Upper lobe of left lung (tissue), 4 donors: ENCODE data around the gene KAT2B.

Experiments used
- CTCF ChIP-seq, 6 experiments: fragments of 450-650 bp in 4 of 6; fragments of 200-600 bp in 2 of 6; sonication (generic) in 2 of 6; IDR thresholded peaks; one replicate each; pipeline ENCODE4 v1.5.1; 2016 to 2019; ENCODE audit warnings: antibody characterized with exemption in 6 of 6
- EP300 ChIP-seq, 4 donors: sonication (generic); formaldehyde crosslinking; IDR thresholded peaks; one replicate each; pipeline ENCODE4 v1.5.1; 2017; ENCODE audit warnings: antibody characterized with exemption in 4 of 4, control low read depth in 2 of 4
- POLR2A ChIP-seq, 4 donors: fragments of 450-650 bp; IDR thresholded peaks; one replicate each; pipeline ENCODE4 v1.5.1; 2016 to 2017; ENCODE audit warnings: antibody characterized with exemption in 4 of 4, mild to moderate bottlenecking in 2 of 4
- POLR2AphosphoS5 ChIP-seq, 2 donors: sonication (generic); formaldehyde crosslinking; IDR thresholded peaks; one replicate each; pipeline ENCODE4 v1.5.1; 2017; ENCODE audit warnings: antibody characterized with exemption in 2 of 2

- TF ChIP-seq POLR2A (IDR thresholded peaks at IDR 0.05): no peak
- no peak for TF ChIP-seq CTCF (IDR thresholded peaks at IDR 0.05)
- no peak for TF ChIP-seq POLR2AphosphoS5 (IDR thresholded peaks at IDR 0.05)
- TF ChIP-seq EP300 (IDR thresholded peaks at IDR 0.05): no peak
Observed at GRCh38 chr3:20071175-20071574, 30.9 kb downstream of the KAT2B start.
